ENCODE measurements around the gene SDC4.

The SDC4 gene, protein sequence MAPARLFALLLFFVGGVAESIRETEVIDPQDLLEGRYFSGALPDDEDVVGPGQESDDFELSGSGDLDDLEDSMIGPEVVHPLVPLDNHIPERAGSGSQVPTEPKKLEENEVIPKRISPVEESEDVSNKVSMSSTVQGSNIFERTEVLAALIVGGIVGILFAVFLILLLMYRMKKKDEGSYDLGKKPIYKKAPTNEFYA

DNA sequence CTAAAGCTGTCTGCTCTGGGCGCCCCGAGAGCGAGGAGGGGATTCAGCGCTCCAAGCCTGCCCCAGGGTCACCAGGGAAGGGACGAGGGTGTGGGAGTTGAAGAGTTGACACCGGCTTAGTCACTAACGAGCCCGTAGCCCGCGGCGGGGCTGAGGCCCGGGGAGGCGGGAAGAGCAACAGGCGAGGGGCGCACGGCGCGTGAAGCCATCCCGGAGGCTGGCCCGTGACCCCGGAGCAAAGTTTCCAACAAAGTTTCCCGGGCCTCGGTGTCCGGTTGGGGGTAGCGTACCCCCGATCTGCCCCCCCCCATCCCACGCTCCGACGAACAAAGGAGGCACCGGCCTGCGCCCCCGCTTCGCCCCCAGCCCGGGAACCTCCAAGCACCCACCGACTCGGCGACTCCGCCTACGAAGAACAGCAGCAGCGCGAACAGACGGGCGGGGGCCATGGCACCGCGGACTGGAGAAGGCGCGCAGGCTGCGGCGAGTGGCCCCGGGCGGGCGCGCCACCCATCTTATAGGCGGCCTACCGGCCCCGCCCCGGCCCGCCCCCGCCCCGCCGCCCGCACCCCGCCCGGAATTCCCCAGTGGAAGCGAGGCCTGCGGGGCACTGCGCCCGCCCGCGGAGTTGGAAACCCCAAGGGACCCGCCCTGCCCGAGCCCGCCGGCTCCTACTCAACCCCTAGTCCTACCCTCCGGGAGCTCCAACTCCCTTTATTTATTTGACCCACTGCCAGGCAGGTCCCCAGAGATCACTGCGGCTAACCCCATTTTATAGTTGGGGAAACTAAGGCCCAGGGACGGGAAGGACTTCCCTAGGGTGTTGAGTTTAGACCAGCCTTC lies at the start of gene SDC4:
SDC4 (minus strand) TSS at position 489 of the 843 bp plus-strand sequence; CDS start at position 449, 40 bp downstream.
- Histone ChIP-seq H3K4me1 (ENCODE audit: control insufficient read depth, insufficient read depth, low read length) (peaks cover 40% of the 10 kb centered on the region), H3K27me3 (ENCODE audit: control insufficient read depth, insufficient read depth, low read length) (no peaks in the 10 kb centered on the region), H3K9ac (ENCODE audit: low read depth, low read length) (peak within 1 kb of the TSS; percentile 79), H3K36me3 (ENCODE audit: control insufficient read depth, insufficient read depth, low read length) (no peaks in the 10 kb centered on the region), H3K9me3 (ENCODE audit: control insufficient read depth, insufficient read depth, low read length) (no peaks in the 10 kb centered on the region), H3K4me3 (ENCODE audit: low read depth, low read length) (peak within 1 kb of the TSS; percentile 82)

DNA sequence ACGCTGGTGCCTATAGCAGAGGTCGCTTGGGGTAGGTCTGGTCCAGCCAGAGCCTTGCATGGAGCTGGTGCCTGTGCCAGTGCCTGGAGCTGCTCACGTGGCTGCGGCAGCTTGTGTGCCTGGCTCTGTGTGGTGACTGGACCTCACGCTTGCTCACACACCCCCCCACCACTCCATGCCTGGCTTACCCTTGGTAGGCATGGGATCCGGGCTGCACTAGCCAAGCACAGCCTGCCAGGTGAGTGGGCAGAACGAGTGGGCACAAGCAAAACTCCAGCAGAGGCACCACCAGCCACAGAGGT lies 46.8 kb upstream of the SDC4 start:
- no peak overlapping the region for H3K9ac ChIP-seq (ENCODE audit: low read depth, low read length)
- H3K4me3 ChIP-seq (ENCODE audit: low read depth, low read length) = no peak overlapping the region
- H3K4me1 ChIP-seq (ENCODE audit: control insufficient read depth, insufficient read depth, low read length) = no peaks in the 10 kb centered on the region
- no peaks in the 10 kb centered on the region for H3K27me3 ChIP-seq (ENCODE audit: control insufficient read depth, insufficient read depth, low read length)
- H3K9me3 ChIP-seq (ENCODE audit: control insufficient read depth, insufficient read depth, low read length) = no peaks in the 10 kb centered on the region
- H3K36me3 ChIP-seq (ENCODE audit: control insufficient read depth, insufficient read depth, low read length) = no peaks in the 10 kb centered on the region

DNA sequence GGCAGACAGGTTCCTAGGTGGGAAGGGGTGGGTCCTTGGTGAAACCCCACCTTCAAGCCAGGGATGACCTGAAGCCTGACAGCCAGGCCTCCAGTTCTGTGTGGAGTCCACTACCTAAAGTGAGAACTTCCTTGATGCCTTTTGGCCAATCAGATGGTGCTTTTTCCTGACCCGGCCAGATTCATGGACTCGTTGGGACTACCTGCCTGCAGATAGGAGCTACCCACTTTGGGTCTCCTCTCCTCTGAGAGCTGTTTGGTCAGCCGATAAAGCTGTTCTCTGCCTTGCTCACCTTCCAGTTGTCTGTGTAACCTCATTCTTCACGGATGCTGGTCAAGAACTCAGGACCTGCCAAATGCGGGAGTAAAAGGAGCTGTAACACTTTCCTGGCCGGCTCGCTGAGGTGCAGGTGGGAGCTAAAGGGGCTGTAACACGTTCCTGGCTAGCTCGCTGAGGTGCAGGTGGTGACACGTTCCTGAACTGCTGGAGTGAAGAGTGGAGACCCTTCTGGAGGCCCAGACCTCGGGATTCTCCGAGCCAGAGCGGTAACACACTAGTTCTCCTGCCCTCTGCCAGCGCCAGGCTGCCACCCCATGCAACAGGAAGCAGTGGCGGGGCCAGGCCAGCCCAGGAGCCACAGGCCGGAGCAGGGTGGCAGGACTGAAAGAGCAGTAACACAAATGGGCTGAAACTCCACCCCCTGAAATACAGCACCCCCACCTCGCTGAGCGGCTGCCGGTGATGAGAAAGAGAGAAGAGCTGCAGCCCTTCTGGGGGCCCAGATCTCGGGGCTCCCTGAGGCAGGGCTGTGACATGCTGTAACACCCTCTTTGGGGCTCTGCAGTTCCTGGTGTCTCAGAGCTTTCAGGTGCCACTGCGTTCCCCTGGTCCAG lies 46.2 kb upstream of the SDC4 start:
- H3K27me3 ChIP-seq (ENCODE audit: control insufficient read depth, insufficient read depth, low read length) = no peaks in the 10 kb centered on the region
- no peak overlapping the region for H3K9ac ChIP-seq (ENCODE audit: low read depth, low read length)
- no peak overlapping the region for H3K4me3 ChIP-seq (ENCODE audit: low read depth, low read length)
- H3K36me3 ChIP-seq (ENCODE audit: control insufficient read depth, insufficient read depth, low read length) = no peaks in the 10 kb centered on the region
- no peaks in the 10 kb centered on the region for H3K4me1 ChIP-seq (ENCODE audit: control insufficient read depth, insufficient read depth, low read length)
- H3K9me3 ChIP-seq (ENCODE audit: control insufficient read depth, insufficient read depth, low read length) = no peaks in the 10 kb centered on the region

DNA sequence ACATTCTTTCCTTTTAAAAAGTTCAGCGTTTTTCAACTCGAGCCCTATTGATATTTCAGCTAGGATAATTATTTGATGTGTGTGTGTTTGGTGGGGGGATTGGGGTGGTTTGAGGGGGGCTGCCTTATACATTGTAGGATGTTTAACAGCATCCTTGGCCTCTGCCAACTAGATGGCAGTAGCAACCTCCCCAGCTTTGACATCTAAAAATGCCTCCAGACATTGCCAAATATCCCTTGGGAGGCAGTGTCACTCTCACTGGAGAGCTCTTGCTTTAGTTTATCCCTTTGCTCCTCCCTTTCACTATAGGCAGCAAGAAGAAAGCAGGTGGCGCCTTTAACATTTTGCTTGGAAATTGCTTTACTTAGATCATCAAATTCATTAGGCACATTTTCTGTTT lies 44.5 kb upstream of the SDC4 start:
- Histone ChIP-seq H3K4me3 (ENCODE audit: low read depth, low read length) (no peak overlapping the region), H3K27me3 (ENCODE audit: control insufficient read depth, insufficient read depth, low read length) (no peaks in the 10 kb centered on the region), H3K9ac (ENCODE audit: low read depth, low read length) (no peak overlapping the region), H3K9me3 (ENCODE audit: control insufficient read depth, insufficient read depth, low read length) (no peaks in the 10 kb centered on the region), H3K36me3 (ENCODE audit: control insufficient read depth, insufficient read depth, low read length) (no peaks in the 10 kb centered on the region), H3K4me1 (ENCODE audit: control insufficient read depth, insufficient read depth, low read length) (no peaks in the 10 kb centered on the region)

DNA sequence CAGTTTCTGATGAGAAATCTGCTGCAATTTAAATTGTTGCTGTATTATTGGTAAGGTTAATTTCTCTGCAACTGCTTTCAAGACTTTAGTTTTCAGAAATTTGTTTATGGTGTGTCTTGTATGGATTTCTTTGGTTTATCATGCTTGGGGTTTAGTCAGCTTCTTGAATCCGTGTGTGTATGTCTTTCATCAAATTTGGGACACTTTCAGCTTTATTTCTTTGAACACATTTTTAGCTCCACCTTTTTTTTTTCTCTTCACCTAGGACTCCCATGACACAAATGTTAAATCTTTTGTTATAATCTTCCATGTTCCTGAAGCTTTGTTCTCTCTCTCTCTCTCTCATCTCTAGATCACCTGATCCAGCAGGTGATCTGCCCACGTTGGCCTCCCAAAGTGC lies 43.3 kb upstream of the SDC4 start:
- H3K4me1 ChIP-seq (ENCODE audit: control insufficient read depth, insufficient read depth, low read length) = no peaks in the 10 kb centered on the region
- no peaks in the 10 kb centered on the region for H3K27me3 ChIP-seq (ENCODE audit: control insufficient read depth, insufficient read depth, low read length)
- no peak overlapping the region for H3K4me3 ChIP-seq (ENCODE audit: low read depth, low read length)

DNA sequence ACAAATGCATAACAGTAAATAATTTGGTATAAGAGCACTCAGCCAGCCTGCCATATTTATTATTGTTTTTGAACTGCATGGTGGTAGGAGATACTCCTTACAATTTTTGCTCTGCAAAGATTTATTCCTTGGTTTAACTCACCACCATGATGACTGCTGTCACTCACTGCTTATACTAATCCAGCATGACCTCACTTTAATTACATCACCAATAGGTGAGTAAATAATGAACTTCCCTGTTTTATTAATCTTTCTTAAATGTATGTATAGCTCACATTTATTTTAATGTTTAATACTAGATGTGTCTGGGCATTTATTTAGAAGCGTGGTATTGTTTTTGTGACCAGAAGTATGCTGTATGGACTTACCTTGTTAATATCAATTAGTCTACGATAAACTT lies 42.7 kb upstream of the SDC4 start:
- H3K36me3 ChIP-seq (ENCODE audit: control insufficient read depth, insufficient read depth, low read length) = no peaks in the 10 kb centered on the region
- H3K27me3 ChIP-seq (ENCODE audit: control insufficient read depth, insufficient read depth, low read length) = no peaks in the 10 kb centered on the region
- H3K4me1 ChIP-seq (ENCODE audit: control insufficient read depth, insufficient read depth, low read length) = no peaks in the 10 kb centered on the region

More for the DNA sequence above, 43.3 kb upstream of the SDC4 start:
- no peaks in the 10 kb centered on the region for H3K36me3 ChIP-seq (ENCODE audit: control insufficient read depth, insufficient read depth, low read length)
- no peaks in the 10 kb centered on the region for H3K9me3 ChIP-seq (ENCODE audit: control insufficient read depth, insufficient read depth, low read length)
- no peak overlapping the region for H3K9ac ChIP-seq (ENCODE audit: low read depth, low read length)

DNA sequence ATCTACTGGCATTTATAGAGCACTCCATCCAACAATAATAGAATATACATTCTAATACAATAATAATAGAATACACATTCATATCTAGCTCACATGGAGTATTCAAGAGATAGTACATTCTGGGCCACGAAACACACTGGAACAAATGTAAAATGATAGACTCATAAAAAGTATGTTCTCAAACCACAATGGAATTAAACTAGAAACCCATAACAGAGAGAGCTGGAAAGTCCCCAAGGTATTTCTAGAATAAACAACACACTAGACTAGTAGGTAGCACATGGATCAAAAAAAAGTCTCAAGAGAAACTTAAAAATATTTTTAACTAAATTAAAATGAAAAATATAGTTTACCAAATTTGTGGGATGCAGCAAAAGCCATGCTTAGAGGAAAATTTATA lies 39.0 kb upstream of the SDC4 start:
- no peak overlapping the region for H3K4me3 ChIP-seq (ENCODE audit: low read depth, low read length)
- no peaks in the 10 kb centered on the region for H3K4me1 ChIP-seq (ENCODE audit: control insufficient read depth, insufficient read depth, low read length)
- H3K9ac ChIP-seq (ENCODE audit: low read depth, low read length) = no peak overlapping the region
- H3K9me3 ChIP-seq (ENCODE audit: control insufficient read depth, insufficient read depth, low read length) = no peaks in the 10 kb centered on the region
- no peaks in the 10 kb centered on the region for H3K27me3 ChIP-seq (ENCODE audit: control insufficient read depth, insufficient read depth, low read length)
- H3K36me3 ChIP-seq (ENCODE audit: control insufficient read depth, insufficient read depth, low read length) = no peaks in the 10 kb centered on the region

More for the DNA sequence above, 42.7 kb upstream of the SDC4 start:
- Histone ChIP-seq H3K9me3 (ENCODE audit: control insufficient read depth, insufficient read depth, low read length) (no peaks in the 10 kb centered on the region), H3K4me3 (ENCODE audit: low read depth, low read length) (no peak overlapping the region), H3K9ac (ENCODE audit: low read depth, low read length) (no peak overlapping the region)

DNA sequence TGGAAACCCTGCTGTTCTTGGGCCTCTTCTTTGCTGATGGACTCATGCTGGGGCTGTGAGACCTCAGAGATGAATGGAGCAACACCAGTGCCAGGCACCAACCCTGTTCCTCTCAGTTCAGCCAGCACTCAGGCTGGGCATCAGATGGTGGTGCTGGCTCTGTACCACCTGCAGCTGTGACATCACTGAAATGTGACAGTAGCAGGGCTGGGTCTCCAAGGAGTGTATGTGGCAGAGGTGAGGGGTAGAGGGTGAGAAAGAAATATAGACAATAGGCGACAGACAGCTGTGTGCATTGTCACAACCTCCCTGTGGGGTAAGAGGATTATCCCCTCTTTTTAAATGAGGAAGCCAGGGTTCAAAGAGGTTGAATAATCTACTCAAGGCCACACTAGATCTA lies 30.0 kb upstream of the SDC4 start, which contains the start of gene TP53TG5:
TP53TG5 (minus strand) TSS at position 135 of the 400 bp plus-strand sequence; CDS start at position 46, 89 bp downstream.
- Histone ChIP-seq H3K27me3 (ENCODE audit: control insufficient read depth, insufficient read depth, low read length) (peaks cover 2% of the 10 kb centered on the region), H3K36me3 (ENCODE audit: control insufficient read depth, insufficient read depth, low read length) (no peaks in the 10 kb centered on the region), H3K9ac (ENCODE audit: low read depth, low read length) (no peak within 1 kb of the TSS), H3K4me1 (ENCODE audit: control insufficient read depth, insufficient read depth, low read length) (peaks cover under 1% of the 10 kb centered on the region), H3K4me3 (ENCODE audit: low read depth, low read length) (no peak within 1 kb of the TSS), H3K9me3 (ENCODE audit: control insufficient read depth, insufficient read depth, low read length) (no peaks in the 10 kb centered on the region)

DNA sequence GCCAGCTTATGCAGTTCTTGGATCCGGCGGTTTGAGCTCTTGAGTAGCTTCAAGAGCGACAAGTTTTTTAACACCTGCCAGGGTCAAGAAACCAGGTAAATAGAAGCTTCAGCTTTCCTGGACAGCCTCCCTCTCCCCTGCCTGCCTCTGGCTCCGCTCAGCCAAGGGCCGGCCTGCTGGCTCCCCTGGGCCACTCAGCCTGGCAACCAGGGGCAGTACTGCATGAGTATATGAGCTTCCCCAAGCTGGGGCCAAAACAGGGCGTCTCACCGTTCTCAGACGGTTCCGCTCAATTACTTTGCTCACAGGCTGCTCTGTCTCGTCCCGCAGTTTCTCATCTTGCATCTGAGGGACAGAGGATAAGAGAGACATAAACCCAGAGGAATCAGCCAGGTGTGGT lies 29.0 kb upstream of the SDC4 start:
- Histone ChIP-seq H3K4me1 (ENCODE audit: control insufficient read depth, insufficient read depth, low read length) (peaks cover 5% of the 10 kb centered on the region), H3K9ac (ENCODE audit: low read depth, low read length) (no peak overlapping the region), H3K27me3 (ENCODE audit: control insufficient read depth, insufficient read depth, low read length) (peaks cover 9% of the 10 kb centered on the region), H3K36me3 (ENCODE audit: control insufficient read depth, insufficient read depth, low read length) (no peaks in the 10 kb centered on the region), H3K9me3 (ENCODE audit: control insufficient read depth, insufficient read depth, low read length) (no peaks in the 10 kb centered on the region), H3K4me3 (ENCODE audit: low read depth, low read length) (no peak overlapping the region)

DNA sequence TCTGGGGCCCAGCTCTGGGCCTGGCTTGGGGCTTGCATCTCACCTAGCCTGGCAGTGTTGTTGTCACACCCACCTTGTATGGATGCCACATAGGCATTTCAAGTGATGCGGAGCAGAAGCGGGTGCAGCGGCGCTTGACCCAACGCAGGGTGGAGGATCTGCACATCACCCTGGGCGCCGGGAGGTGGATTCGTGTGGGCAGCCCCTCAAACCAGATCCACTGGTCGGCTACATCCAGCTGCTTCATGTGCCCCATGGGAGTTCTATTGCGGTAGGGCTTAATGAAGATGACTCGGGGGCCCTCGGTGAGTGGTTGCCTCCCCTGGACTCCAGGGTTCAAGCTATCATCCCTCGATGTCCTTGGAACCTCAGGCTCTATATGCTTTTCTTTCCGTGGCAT lies 26.7 kb upstream of the SDC4 start:
- peaks cover 9% of the 10 kb centered on the region for H3K27me3 ChIP-seq (ENCODE audit: control insufficient read depth, insufficient read depth, low read length)
- no peaks in the 10 kb centered on the region for H3K9me3 ChIP-seq (ENCODE audit: control insufficient read depth, insufficient read depth, low read length)
- no peak overlapping the region for H3K9ac ChIP-seq (ENCODE audit: low read depth, low read length)
- no peak overlapping the region for H3K4me3 ChIP-seq (ENCODE audit: low read depth, low read length)
- H3K36me3 ChIP-seq (ENCODE audit: control insufficient read depth, insufficient read depth, low read length) = no peaks in the 10 kb centered on the region
- H3K4me1 ChIP-seq (ENCODE audit: control insufficient read depth, insufficient read depth, low read length) = peaks cover 5% of the 10 kb centered on the region

DNA sequence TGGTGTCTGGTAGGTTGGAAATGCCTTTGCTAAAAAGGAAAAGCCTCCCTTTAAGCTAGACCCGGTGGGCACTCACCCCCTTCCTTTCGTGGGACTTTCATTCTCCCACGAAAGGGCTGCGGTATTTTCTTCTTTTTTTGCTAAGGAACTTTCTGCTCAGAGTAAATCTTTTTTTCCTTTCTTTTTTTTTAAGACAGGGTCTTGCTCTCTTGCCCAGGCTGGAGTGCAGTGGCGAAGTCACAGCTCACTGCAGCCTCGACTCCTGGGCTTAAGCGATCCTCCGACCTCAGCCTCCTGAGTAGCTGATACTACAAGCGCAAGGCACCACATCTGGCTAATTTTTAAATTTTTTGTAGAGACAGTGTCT lies 25.9 kb upstream of the SDC4 start:
- H3K9ac ChIP-seq (ENCODE audit: low read depth, low read length) = no peak overlapping the region
- no peaks in the 10 kb centered on the region for H3K9me3 ChIP-seq (ENCODE audit: control insufficient read depth, insufficient read depth, low read length)
- H3K27me3 ChIP-seq (ENCODE audit: control insufficient read depth, insufficient read depth, low read length) = peaks cover 9% of the 10 kb centered on the region
- peak overlapping the region; percentile 68 for H3K4me3 ChIP-seq (ENCODE audit: low read depth, low read length)
- no peaks in the 10 kb centered on the region for H3K36me3 ChIP-seq (ENCODE audit: control insufficient read depth, insufficient read depth, low read length)
- H3K4me1 ChIP-seq (ENCODE audit: control insufficient read depth, insufficient read depth, low read length) = peaks cover 5% of the 10 kb centered on the region
